Inflammatory macrophage treated with lipopolysaccharide for 1 hour (primary cell): ENCODE data around the gene SFXN3.

ENCODE experiments used
- DNase-seq, 2 donors: peaks; one replicate each; pipeline ENCODE4 v3.0.0-alpha.2; 2020 to 2022

The SFXN3 gene

GRCh38 chr10:101031128-101031795 lies at the start of gene SFXN3, which contains the start of gene PDZD7:
TSS of gene SFXN3 (plus strand) at chr10:101031234. CDS start at chr10:101034695, 3,461 bp downstream.
TSS of gene PDZD7 (minus strand) at chr10:101031129. CDS start at chr10:101030219, 910 bp downstream.
- DNase-seq, result peak; percentile 91 to 97

GRCh38 chr10:100982916-100983830 lies 47.9 kb upstream of the SFXN3 start:
- no peak for DNase-seq

- DNase-seq, result no peak
These were observed 47.0 kb upstream of the SFXN3 start for GRCh38 chr10:100983868-100984671.

- DNase-seq, result no peak
These were observed 46.3 kb upstream of the SFXN3 start for GRCh38 chr10:100984672-100985177.

DNA sequence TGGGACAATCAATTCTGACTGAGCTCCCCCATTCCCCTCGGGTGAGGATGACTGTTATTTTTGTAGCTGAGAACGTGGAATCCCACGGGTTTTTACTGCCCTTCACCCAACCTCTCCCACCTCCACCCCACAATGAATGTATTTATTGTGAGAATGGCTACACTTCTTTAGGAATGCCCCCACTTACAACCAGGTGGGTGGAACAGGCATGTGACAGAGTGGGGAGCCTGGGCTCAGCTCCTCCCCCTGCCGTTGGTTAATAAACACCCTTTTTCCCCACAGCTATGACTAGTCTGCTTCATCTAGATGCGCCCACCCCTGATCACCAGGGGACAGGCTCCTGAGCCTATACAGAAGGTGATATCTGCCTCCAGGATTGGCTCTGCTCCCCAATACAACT lies 45.7 kb upstream of the SFXN3 start:
- DNase-seq, result no peak

- DNase-seq, result no peak
These were observed 44.4 kb upstream of the SFXN3 start for GRCh38 chr10:100986623-100986951.

DNA sequence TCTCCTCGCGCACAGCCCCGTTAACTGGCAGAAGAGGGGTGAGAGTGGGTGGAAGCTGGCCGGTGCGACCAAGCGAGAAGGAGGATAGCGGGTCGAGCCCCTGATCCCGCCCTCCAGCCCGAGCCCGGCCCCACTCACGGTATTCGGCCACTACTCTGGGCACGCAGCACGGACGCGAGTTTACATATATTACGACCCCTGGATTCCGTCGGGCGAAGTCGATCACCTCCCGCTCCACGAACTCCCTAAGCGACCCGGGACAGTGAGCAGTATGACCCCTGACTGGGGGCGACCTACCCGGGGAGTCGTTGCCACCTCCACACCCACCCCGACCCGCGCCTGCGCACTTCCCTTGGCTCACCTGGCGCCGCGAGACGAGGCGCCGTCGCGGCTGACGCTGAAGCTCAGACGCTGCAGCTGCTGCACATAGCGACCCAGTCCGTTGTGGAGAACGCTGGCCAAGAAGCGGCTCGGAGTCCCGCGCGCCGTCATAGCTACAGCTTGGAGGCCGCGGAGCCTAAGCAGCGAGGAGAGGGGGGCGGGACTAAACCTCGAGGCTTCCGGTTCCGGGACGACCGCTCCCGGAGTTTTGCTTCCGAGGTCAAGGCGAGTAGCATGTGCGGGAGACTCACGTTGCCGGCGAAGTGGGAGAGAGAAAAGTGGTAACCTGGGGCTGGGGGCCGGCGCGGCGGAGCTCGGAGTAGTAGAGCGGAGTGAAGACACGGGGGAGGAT lies 43.9 kb upstream of the SFXN3 start, which contains the start of the genes MRPL43 and TWNK:
MRPL43 (minus strand) TSS at position 546 of the 733 bp plus-strand sequence; CDS start at position 492, 54 bp downstream.
TWNK (plus strand) TSS at position 592 of the 733 bp plus-strand sequence. CDS start 668 bp downstream, outside the sequence.
- DNase-seq, result peak; percentile 72 to 87

DNA sequence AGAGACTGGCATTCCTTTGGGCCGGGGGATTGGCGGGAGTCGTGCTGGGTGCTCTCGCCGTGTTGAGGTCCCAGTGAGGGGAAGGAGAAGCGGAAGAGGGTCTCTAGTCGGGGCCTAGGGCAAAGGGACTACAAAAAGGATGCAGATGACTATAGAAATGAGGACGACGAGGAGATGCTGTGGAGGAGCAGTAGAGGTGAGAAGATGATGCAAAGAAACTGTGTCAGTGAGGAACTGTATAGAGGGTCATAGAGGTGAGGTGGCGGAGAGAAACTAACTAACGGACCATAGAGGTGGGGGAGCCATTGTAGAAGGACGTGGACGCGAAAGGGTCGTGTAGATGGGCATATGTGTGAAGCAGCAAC lies 43.4 kb upstream of the SFXN3 start:
- DNase-seq, result no peak

DNA sequence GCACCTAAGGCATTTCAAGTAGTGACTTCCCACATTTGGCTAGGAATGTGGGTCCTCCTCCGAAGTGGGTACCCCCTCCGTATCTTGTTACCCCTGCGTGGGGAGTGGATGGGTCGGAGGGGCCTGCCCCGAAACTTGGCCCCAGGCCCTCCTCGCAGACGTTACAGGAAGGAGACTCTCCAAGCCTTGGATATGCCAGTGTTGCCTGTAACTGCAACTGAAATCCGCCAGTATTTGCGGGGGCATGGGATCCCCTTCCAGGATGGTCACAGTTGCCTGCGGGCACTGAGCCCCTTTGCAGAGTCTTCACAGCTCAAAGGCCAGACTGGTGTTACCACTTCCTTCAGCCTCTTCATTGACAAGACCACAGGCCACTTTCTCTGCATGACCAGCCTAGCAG lies 42.9 kb upstream of the SFXN3 start:
- no peak for DNase-seq

GRCh38 chr10:100989088-100989487 lies 41.9 kb upstream of the SFXN3 start:
- no peak for DNase-seq

- DNase-seq, result peak in 1 of 2 donors; percentile 40
These were observed 36.9 kb upstream of the SFXN3 start for GRCh38 chr10:100993986-100994708.

GRCh38 chr10:100995181-100995580 lies 35.9 kb upstream of the SFXN3 start:
- DNase-seq, result no peak

GRCh38 chr10:100996678-100997359 lies 34.2 kb upstream of the SFXN3 start:
- DNase-seq, result no peak

GRCh38 chr10:100997360-100998182 lies 33.5 kb upstream of the SFXN3 start:
- peak; percentile 55 to 86 for DNase-seq

DNA sequence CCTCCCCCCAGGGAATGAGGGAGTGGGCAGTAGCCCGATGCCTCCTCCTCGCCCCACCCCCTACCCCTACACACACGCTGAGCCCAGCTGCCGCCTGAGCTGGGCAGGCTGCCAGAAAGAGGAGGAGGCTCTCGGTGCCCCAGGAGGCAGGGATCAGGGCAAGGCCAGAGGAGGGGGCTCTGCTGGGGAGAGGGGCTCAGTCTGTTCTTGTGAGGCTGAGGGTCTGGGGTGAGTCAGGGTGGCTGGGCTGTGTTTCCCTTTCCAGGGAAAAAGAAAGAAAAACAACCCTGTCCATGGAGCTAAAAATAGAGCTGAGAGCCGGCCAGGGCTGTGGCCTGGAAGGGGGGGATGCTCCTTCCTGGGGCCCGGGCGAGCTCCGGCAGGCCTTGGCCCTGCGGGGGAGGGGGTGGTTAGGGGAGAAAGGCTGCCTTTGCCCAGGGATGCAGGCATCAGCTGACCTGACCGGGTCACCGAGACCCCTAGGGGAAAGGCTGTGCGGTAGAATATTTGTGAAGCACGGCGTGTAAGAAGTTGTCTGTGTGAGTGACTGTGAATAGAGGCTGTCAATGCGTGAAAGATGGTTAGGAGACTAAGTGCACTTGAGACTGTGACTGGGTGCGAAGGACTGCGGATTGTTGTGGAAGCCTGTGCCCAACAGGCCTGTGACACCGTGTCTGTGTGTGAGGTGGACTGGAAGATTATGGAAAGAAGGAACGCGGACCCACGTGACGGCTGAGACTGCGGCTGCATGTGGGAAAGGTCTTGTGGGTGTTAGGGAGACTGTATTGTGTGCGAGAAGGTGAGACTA lies 32.6 kb upstream of the SFXN3 start:
- no peak for DNase-seq

DNA sequence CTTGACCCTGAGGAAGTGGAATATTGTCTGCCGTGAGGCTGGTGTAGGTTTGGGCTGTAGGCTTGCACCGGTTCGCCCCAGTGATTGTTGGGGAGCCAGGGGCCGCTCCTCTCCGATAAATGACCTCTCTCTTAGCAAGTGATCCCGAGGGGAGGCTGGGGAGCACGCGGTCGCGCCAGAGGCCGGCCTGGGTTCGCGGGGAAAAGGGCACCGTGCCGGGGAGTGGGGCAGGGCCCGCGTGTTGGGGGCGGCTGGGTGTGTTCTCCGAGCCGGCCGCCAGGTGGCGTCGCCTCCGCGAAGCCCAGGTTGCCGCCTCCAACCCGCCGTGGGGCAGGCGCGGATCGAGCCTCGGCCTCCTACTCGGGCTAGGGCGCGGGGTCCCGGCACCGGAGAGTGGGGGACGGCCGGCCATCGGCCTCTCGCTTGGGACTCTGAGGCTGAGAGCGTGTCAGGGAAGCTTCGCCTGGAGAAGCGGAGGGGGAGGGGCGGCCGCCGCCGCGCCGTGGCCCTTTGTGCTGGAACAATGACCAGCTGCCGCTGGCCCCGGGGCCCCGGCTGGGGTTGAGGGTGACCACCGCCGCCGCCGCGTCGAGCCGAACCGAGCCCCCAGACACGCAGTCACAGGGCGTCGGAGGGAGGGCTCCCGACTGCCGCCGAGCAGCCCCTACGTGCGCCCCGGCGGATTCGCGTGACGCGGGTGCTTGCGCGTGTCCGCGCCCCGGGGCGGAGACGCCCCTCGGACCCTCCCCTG lies 31.9 kb upstream of the SFXN3 start:
- peak; percentile 44 to 76 for DNase-seq

DNA sequence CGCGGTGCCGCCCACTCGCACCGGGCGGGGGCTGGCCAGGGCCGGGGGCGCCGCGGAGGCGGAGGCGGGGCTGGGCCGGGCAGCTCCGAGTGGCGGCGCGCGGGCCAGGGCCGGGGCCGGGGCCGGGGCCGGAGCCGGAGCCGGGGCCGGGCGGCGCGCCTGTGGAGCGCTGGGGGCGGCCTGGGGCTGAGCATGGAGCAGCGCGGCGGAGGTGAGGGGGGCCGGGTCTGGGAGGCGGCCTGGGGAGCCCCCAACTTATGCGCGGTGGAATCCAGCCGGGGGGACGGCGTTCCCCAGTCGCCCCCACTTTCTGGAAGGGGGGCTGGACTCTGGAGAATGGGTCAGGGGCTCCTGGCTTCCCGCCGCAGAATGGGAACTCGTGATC lies 31.3 kb upstream of the SFXN3 start, which contains the start of gene LZTS2:
LZTS2 (plus strand) TSS at position 67 of the 385 bp plus-strand sequence. CDS start 2,731 bp downstream, outside the sequence.
- DNase-seq, result no peak
